Panc1 (cell line): Measurements from ENCODE around the gene AK2. TPM values are rescaled to one million over a fixed set of nuclear protein-coding genes. Genes with fewer than 3 reads are reported as not detected.

Experiments
- ATAC-seq: fragments of 200-7000 bp; cut with Tn5 transposase; 2 replicates; pipeline ENCODE4 v1.9.1; 2020; ENCODE audit warnings: mild to moderate bottlenecking, moderate library complexity
- BruUV-seq: library from RNA; stranded (reverse); fragments of 400-500 nt; replicated peaks from 2 replicates; lab custom pipeline; 2021; lab: Mats Ljungman, UMichigan
- CTCF ChIA-PET: fragments of 300-600 bp; sonication (Branson Sonifier 250); formaldehyde crosslinking; loops from one replicate; lab custom pipeline; 2022; ENCODE audit warnings: antibody characterized with exemption; lab: Charles Lee
- POLR2A ChIA-PET: fragments of 300-600 bp; sonication (Branson Sonifier 250); formaldehyde crosslinking; loops from one replicate; lab custom pipeline; 2022; ENCODE audit warnings: antibody characterized with exemption; lab: Charles Lee
- DNase-seq: peaks from one replicate; pipeline ENCODE4 v3.0.0-alpha.2; 2010; ENCODE audit warnings: low read depth, low spot score
- H3K27ac ChIP-seq: 2 replicates; pipeline ENCODE4 v1.5.1; 2011; ENCODE audit warnings: mild to moderate bottlenecking, low read length, inconsistent platforms
- H3K27me3 ChIP-seq: fragments of 200-500 bp; sonication (Bioruptor generic); 2 replicates; pipeline ENCODE4 v1.6.0; 2014; ENCODE audit warnings: low read length, inconsistent platforms; ENCODE audit not compliant: control insufficient read depth, insufficient read depth
- H3K36me3 ChIP-seq: fragments of 200-500 bp; sonication (Bioruptor generic); 2 replicates; pipeline ENCODE4 v1.5.1; 2014; ENCODE audit warnings: inconsistent platforms, mild to moderate bottlenecking, low read length, moderate library complexity; ENCODE audit not compliant: control insufficient read depth, insufficient read depth
- H3K4me1 ChIP-seq: 2 replicates; pipeline ENCODE4 v1.5.1; 2011; ENCODE audit warnings: inconsistent platforms, mild to moderate bottlenecking, low read length, moderate library complexity; ENCODE audit not compliant: control insufficient read depth, insufficient read depth
- H3K4me3 ChIP-seq, 2 experiments: 2 replicates each; pipeline ENCODE4 v1.5.1; 2011 to 2012; ENCODE audit warnings: low read depth in 2 of 2, low read length in 2 of 2, mild to moderate bottlenecking in 2 of 2, inconsistent platforms in 1 of 2, moderate library complexity in 1 of 2
- H3K9me3 ChIP-seq: fragments of 200-500 bp; sonication (Bioruptor generic); 2 replicates; pipeline ENCODE4 v1.5.1; 2014; ENCODE audit warnings: low read depth, mild to moderate bottlenecking, inconsistent platforms, low read length, moderate library complexity; ENCODE audit not compliant: control insufficient read depth, insufficient read depth
- POLR2AphosphoS5 ChIP-seq: IDR thresholded peaks from 2 replicates; pipeline ENCODE4 v1.6.1; 2012; ENCODE audit warnings: mild to moderate bottlenecking, low read depth, low read length, moderate library complexity
- SIN3A ChIP-seq: IDR thresholded peaks from 2 replicates; pipeline ENCODE4 v1.6.1; 2012; ENCODE audit warnings: low read depth, mild to moderate bottlenecking, low read length, moderate library complexity, borderline replicate concordance; ENCODE audit not compliant: insufficient read depth
- TCF7L2 ChIP-seq: IDR thresholded peaks from 2 replicates; pipeline ENCODE4 v1.6.1; 2011; ENCODE audit warnings: mild to moderate bottlenecking, low read depth, low read length, inconsistent platforms
- in situ Hi-C: cut with HindIII; loops from 2 replicates; pipeline ENCODE4 v1.10.0; 2016; ENCODE audit warnings: low sequenced_read_pairs, low pct_unique_long_range_greater_than_20kb
- intact Hi-C: fragments of 100-400 bp; cut with micrococcal nuclease; formaldehyde crosslinking; loops from one replicate; pipeline ENCODE4 v1.10.0; 2022; ENCODE audit not compliant: unreplicated experiment
- total RNA-seq: library from RNA; stranded (reverse); gene quantifications from one replicate; pipeline ENCODE4 v1.2.1, GENCODE V29; 2021; ENCODE audit not compliant: unreplicated experiment
- TF ChIP-seq, protein P1 (sequence below): fragments of 450-650 bp; IDR thresholded peaks from 2 replicates; pipeline ENCODE4 v1.5.1; 2017; ENCODE audit warnings: mild to moderate bottlenecking
- TF ChIP-seq, protein P2 (sequence below), 2 experiments: IDR thresholded peaks; 2 replicates each; pipeline ENCODE4 v1.6.1; 2011 to 2012; ENCODE audit warnings: low read depth in 2 of 2, control low read depth in 1 of 2, low read length in 1 of 2, mild to moderate bottlenecking in 1 of 2, moderate library complexity in 1 of 2; ENCODE audit not compliant: insufficient read depth in 1 of 2

AK2 gene
- total RNA-seq, 1 experiment from 2014 or later = 213 TPM

DNA sequence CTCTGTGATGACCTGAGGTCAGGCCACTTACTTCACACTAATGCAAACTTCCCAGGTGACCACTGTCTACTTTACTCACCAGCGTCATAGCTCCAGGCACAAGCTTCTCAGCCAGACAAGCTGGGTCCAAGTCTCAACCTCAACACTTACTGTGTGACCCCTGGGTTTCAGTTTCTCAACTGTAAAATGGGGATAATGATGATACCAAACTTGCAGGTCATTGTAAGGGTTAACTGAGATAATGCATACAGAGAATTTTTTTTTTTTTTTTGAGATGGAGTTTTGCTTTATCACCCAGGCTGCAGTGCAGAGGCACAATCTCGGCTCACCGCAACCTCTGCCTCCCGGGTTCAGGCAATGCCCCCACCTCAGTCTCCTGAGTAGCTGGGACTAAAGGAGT, 34.7 kb downstream of the AK2 start:
- Histone ChIP-seq H3K4me3 (no peak overlapping the region), H3K27me3 (no peaks in the 10 kb centered on the region), H3K27ac (no peak overlapping the region), H3K36me3 (no peaks in the 10 kb centered on the region), H3K4me1 (peaks cover 6% of the 10 kb centered on the region), H3K9me3 (no peaks in the 10 kb centered on the region)
- ATAC-seq = no peak
- POLR2A ChIA-PET = no interaction called here
- intact Hi-C loops (no loop called here), in situ Hi-C loops (no loop called here)
- TF ChIP-seq TCF7L2 (no peak), POLR2AphosphoS5 (no peak), SIN3A (no peak)
- TF ChIP-seq, protein P1, sequence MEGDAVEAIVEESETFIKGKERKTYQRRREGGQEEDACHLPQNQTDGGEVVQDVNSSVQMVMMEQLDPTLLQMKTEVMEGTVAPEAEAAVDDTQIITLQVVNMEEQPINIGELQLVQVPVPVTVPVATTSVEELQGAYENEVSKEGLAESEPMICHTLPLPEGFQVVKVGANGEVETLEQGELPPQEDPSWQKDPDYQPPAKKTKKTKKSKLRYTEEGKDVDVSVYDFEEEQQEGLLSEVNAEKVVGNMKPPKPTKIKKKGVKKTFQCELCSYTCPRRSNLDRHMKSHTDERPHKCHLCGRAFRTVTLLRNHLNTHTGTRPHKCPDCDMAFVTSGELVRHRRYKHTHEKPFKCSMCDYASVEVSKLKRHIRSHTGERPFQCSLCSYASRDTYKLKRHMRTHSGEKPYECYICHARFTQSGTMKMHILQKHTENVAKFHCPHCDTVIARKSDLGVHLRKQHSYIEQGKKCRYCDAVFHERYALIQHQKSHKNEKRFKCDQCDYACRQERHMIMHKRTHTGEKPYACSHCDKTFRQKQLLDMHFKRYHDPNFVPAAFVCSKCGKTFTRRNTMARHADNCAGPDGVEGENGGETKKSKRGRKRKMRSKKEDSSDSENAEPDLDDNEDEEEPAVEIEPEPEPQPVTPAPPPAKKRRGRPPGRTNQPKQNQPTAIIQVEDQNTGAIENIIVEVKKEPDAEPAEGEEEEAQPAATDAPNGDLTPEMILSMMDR = no peak
- TF ChIP-seq, protein P2, sequence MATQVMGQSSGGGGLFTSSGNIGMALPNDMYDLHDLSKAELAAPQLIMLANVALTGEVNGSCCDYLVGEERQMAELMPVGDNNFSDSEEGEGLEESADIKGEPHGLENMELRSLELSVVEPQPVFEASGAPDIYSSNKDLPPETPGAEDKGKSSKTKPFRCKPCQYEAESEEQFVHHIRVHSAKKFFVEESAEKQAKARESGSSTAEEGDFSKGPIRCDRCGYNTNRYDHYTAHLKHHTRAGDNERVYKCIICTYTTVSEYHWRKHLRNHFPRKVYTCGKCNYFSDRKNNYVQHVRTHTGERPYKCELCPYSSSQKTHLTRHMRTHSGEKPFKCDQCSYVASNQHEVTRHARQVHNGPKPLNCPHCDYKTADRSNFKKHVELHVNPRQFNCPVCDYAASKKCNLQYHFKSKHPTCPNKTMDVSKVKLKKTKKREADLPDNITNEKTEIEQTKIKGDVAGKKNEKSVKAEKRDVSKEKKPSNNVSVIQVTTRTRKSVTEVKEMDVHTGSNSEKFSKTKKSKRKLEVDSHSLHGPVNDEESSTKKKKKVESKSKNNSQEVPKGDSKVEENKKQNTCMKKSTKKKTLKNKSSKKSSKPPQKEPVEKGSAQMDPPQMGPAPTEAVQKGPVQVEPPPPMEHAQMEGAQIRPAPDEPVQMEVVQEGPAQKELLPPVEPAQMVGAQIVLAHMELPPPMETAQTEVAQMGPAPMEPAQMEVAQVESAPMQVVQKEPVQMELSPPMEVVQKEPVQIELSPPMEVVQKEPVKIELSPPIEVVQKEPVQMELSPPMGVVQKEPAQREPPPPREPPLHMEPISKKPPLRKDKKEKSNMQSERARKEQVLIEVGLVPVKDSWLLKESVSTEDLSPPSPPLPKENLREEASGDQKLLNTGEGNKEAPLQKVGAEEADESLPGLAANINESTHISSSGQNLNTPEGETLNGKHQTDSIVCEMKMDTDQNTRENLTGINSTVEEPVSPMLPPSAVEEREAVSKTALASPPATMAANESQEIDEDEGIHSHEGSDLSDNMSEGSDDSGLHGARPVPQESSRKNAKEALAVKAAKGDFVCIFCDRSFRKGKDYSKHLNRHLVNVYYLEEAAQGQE (IDR thresholded peaks at IDR 0.05; ENCODE audit: insufficient read depth in 1 of 2, low read depth in 2 of 2, low read length in 1 of 2) = no peak
- no peak for DNase-seq
- CTCF ChIA-PET = interaction anchor here (0.7 kb wide), 1 partner anchor 52 kb away, joined by 6 read pairs; no protein-coding TSS in a partner anchor
- BruUV-seq = no TSS peak

DNA sequence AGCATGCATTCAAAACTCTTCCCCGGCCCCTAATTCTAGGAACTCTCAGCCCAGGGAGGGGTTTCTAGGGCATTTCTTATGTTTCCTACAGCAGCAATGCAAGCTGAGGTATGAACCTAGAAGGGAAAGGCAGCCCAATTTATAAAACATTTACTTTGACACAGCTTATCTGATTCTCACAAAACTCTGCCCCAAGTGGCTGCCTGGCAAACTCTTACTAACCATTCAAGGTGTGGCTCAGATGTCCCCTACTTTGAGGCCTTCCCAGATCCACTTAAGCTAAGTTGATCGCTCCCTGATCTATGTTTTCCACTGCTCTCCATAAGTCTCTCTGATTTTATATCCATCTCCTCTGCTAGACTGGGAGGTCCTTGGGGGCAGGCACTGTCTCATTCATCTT, 35.4 kb downstream of the AK2 start:
- in situ Hi-C loops (no loop called here), intact Hi-C loops (no loop called here)
- ChIA-PET POLR2A (no interaction called here), CTCF (no interaction called here)
- TF ChIP-seq, protein P2 (IDR thresholded peaks at IDR 0.05; ENCODE audit: insufficient read depth in 1 of 2, low read depth in 2 of 2, low read length in 1 of 2) = no peak
- TF ChIP-seq TCF7L2 = no peak
- no peak for TF ChIP-seq POLR2AphosphoS5
- TF ChIP-seq, protein P1 = no peak
- no peak for TF ChIP-seq SIN3A
- Histone ChIP-seq H3K27ac (no peak overlapping the region), H3K36me3 (no peaks in the 10 kb centered on the region), H3K9me3 (no peaks in the 10 kb centered on the region), H3K4me1 (peaks cover 6% of the 10 kb centered on the region), H3K4me3 (no peak overlapping the region), H3K27me3 (no peaks in the 10 kb centered on the region)
- DNase-seq (no peak), ATAC-seq (no peak)
- BruUV-seq = no TSS peak
